ES-I3 (cell line): Measurements from ENCODE around the gene AHSA1.

Source experiments
- H3K36me3 ChIP-seq: 2 replicates; pipeline ENCODE4 v1.6.1; 2013; ENCODE audit warnings: mild to moderate bottlenecking, low read length, control low read depth, moderate library complexity; ENCODE audit not compliant: insufficient read depth
- H3K4me1 ChIP-seq: 2 replicates; pipeline ENCODE4 v1.6.1; 2013; ENCODE audit warnings: mild to moderate bottlenecking, control low read depth, low read length; ENCODE audit not compliant: insufficient read depth
- H3K9ac ChIP-seq: 2 replicates; pipeline ENCODE4 v1.6.1; 2013; ENCODE audit warnings: low read depth, mild to moderate bottlenecking, low read length, moderate library complexity
- H3K9me3 ChIP-seq: 2 replicates; pipeline ENCODE4 v1.6.1; 2013; ENCODE audit warnings: mild to moderate bottlenecking, low read length, moderate library complexity; ENCODE audit not compliant: control insufficient read depth, insufficient read depth

Gene AHSA1

DNA sequence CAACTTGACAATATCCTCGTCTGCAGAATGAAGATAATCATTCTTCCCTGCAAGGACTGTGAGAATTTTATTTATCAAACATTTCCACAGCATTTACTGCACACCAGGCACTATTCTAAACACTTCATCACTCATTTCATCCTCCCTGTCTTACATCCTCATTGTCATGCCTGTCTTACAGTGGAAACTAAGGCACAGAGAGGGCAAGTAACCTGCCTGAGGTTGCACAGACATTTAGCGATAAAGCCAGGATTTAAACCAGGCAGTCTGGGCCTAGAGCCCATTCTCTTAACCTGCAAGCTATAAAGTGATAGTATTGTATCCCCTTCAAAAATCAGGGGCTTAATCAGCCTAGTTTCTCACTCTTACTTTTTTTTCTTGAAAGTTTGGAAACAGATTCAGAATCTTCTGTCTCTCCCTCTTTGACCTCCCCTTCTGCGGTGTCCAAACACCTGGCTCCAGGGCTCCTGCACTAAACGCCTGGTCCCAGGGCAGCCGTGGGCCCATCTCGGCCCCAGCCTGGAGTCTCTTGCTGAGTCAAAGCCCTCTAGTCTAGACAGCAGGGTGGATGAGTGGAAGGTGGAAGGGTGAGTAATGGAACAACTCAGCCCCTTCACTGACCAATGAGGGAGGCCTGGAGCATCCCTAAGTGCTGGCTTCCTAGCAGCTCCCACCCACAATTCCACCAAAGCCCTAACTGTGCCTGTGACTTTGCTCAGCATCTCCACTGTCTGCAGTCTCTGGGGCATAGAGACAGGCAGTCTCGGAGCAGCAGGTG, 28.2 kb downstream of the AHSA1 start:
- Histone ChIP-seq H3K9me3 (no peaks in the 10 kb centered on the region), H3K4me1 (no peaks in the 10 kb centered on the region), H3K9ac (no peak overlapping the region), H3K36me3 (no peaks in the 10 kb centered on the region)

DNA sequence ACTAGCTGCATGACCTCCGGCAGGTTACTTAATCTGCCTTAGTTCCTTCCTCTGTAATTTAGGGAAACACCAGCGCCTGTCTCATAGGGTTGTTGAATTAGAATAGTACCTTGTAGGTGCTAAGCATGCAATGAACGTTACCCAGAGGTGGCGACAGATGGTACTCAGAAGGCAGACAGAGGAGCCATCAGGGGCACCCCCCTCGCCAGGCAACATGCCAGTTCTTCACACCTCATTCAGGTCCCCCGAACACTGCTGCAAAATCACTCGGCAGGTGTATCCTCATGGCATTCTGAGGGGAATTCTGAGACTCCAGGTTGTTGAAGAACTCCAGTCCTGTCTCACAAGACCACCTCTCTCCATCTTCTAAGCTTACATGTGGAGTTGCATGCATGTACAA, 30.7 kb downstream of the AHSA1 start:
- Histone ChIP-seq H3K9me3 (no peaks in the 10 kb centered on the region), H3K36me3 (no peaks in the 10 kb centered on the region), H3K4me1 (no peaks in the 10 kb centered on the region), H3K9ac (no peak overlapping the region)

DNA sequence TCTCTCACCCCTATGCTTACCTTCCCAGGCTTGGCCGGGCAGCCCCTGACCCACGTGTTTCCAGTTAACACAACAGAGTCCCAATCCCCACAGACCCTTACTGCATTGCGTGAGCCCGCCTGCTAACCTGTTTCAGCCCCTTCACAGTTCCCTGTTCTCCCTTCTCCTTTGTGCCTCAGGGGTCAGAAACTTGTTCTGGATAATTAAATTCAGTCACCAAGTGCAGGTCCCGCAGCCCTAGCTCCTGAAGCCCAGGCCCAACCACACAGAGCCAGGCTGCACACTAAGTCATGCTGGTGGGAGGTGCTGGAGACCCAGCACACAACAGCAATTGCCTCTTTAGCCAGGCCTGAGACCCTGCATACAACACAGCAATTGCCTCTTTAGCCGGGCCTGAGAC, 31.1 kb downstream of the AHSA1 start:
- Histone ChIP-seq H3K9ac (no peak overlapping the region), H3K4me1 (no peaks in the 10 kb centered on the region), H3K9me3 (no peaks in the 10 kb centered on the region), H3K36me3 (no peaks in the 10 kb centered on the region)

DNA sequence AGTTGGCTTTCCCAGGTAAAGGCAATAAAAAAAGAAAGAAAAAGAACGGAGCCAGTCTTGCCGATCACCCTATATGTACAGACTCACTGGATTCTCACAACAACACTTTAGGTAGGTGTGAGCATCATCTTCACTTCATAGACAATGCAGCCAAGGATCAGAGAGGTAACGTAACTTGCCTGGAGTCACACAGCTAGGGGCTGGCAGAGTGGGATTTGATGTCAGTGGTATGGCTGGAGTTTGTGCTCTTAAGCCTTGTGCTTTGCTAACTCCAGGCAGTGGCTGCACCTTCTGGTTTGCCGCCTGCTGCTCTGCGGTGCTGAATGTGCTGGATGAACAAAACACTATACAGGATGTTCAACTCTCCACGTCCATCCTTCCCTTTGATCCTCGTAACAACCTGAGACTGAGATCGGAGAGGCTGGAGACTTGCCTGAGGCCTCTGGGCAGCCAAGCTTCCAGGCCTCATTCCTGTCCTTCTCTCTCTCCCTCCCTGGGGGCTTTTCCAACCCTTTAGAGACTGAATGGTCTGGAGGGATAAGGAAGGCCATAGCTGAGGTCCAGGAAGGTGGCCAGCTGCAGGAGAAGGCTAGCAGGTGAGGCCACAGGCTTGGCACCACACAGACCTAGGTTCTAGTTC, 32.6 kb downstream of the AHSA1 start:
- H3K9me3 ChIP-seq, result no peaks in the 10 kb centered on the region
- H3K4me1 ChIP-seq, result no peaks in the 10 kb centered on the region
- no peaks in the 10 kb centered on the region for H3K36me3 ChIP-seq
- H3K9ac ChIP-seq, result no peak overlapping the region

DNA sequence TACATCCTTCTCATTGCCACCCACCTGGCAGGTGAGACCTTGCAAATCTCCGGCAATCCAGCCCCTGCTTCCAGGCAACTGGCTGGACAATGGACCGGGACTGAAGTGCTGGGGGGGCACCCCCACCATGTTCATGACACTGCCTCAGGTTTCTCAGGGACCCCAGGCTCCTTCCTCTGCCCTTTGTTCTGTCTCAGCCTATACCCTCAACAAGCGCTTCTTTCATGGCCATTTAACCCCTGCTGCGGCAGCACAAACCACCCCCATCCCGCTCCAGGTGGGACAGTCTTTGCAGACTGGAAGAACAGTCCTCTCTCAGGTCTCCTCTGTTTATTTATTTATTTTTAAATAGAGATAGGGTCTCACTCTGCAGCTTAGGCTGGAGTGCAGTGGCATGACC, 33.2 kb downstream of the AHSA1 start:
- no peak overlapping the region for H3K9ac ChIP-seq
- H3K9me3 ChIP-seq, result no peaks in the 10 kb centered on the region
- H3K36me3 ChIP-seq, result no peaks in the 10 kb centered on the region
- no peaks in the 10 kb centered on the region for H3K4me1 ChIP-seq

DNA sequence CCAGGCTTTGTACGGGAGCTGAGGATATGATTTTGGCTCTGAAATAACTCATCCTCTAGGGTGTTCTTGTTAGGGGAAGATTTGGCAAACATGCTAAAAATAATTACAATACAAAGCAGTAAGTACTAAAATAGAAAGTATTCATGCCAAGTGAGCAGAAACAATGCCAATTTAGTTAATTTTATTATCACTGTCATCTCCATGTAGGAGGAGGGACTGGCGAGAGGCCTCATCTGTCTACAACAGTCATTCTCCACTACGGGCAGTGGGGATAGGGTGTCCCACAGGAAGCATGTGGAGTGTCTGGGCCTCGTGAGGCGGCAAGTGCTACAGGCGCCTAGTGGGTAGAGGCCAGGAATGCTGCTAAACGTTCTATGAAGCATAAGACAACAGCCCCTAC, 37.4 kb downstream of the AHSA1 start:
- Histone ChIP-seq H3K4me1 (no peaks in the 10 kb centered on the region), H3K9ac (no peak overlapping the region), H3K9me3 (no peaks in the 10 kb centered on the region), H3K36me3 (no peaks in the 10 kb centered on the region)

DNA sequence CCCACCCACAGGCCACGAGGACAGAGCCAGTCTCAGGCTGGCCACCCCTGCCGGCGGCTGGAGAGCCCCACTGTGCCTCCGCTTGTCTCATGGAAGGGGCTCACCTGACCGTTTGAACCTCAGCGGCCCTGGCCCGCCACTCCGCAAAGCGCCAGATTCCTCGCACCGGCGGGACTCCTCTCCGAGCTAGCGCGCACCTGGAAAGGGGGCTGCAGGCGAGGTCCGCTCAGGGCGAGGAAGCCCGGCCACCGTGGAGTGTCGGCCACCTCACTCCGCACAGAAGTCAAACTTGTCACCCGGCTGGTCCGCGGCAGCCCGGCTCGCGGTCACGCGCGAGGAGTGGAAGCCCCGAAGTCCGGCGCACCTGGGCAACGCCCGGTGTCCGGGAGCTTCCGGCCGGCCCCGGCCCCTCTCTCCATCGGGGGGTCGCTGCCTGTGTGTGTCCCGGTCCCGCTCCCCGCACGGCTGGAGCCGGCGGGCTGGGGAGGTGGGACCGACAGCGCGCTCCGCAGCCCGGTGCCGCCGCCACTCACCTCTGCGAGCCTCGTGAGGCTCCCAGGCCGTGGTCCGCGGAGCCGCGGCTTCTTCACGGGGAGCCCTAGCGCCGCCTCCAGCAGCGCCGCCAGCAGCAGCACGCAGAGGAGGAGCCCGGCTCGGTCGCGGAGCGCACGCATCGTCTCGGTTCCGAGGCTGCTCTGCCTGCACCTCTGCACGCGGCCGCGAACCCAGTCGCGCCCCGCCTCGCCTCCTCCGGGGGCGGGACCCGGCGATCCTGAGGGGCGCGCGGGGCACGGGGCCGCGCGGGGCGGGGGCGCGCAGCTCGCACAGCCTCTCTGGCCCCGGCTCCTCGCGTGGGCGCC, 40.5 kb downstream of the AHSA1 start, which contains the start of gene ISM2:
Gene ISM2, minus strand, starts transcription at position 697 of the 860 bp plus-strand sequence. Its CDS starts 23 bp downstream, at position 674.
- Histone ChIP-seq H3K4me1 (no peaks in the 10 kb centered on the region), H3K9me3 (no peaks in the 10 kb centered on the region), H3K9ac (peak within 1 kb of the TSS; percentile 74), H3K36me3 (no peaks in the 10 kb centered on the region; the same call in 1 of the 2 replicates)

DNA sequence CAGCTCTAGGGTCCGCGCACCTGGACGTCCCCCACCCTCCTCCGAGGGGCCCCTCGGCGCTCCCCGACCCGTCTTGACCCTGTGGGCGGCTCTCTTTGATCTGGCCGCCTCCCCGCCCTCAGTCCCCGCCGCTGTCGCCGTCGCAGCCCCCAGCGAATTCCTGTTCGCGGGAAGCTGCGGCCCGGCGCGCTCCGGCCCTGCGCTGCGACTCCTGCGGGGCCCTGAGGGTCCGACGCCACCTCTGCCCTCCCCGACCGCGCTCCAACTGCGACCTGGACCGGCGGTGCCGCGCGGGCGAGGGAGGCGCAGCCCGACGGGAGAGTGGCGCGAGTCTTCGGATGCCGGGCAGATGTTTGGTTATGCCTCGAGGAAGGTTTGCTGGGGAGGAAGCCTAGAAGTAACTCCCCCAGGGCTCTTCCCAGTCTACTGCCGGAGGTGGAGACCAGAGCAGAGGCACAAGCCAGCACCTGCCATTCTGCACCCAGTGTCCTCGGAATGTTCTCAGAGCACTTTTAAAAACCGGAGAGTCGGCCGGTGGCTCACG, 41.2 kb downstream of the AHSA1 start:
- Histone ChIP-seq H3K4me1 (no peaks in the 10 kb centered on the region), H3K9me3 (no peaks in the 10 kb centered on the region), H3K36me3 (no peaks in the 10 kb centered on the region; the same call in 1 of the 2 replicates), H3K9ac (peak overlapping the region; percentile 74)

DNA sequence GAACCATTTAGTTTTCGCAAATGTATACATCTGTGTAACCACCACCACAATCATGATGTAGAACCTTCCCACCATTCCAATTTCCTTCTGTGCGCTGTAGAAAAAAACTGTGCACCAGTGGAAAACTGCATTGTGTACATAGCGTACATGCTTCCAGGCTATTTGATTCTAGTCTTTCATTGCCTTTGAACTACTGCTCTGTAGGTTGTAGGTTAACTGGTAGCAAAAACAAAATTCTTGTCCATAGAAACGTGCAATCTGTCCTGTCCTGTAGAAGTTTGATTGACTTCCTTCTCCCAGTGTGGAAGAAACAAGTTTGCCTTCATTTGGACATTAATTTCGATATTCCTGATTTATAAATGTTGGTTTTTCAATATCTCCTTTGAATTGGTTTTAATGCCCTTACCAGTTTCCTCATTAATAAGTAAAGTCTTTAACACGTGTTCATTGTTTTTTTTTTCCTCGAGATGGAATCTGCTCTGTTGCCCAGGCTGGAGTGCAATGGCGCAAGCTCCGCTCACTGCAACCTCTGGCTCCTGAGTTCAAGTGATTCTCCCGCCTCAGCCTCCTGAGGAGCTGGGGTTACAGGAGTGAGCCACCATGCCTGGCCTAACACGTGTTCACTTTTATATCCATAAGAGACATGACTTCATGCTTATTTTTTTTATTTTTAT, 44.4 kb downstream of the AHSA1 start:
- H3K9me3 ChIP-seq, result no peaks in the 10 kb centered on the region
- no peaks in the 10 kb centered on the region for H3K4me1 ChIP-seq
- H3K9ac ChIP-seq, result no peak overlapping the region
- no peaks in the 10 kb centered on the region; the same call in 1 of the 2 replicates for H3K36me3 ChIP-seq

DNA sequence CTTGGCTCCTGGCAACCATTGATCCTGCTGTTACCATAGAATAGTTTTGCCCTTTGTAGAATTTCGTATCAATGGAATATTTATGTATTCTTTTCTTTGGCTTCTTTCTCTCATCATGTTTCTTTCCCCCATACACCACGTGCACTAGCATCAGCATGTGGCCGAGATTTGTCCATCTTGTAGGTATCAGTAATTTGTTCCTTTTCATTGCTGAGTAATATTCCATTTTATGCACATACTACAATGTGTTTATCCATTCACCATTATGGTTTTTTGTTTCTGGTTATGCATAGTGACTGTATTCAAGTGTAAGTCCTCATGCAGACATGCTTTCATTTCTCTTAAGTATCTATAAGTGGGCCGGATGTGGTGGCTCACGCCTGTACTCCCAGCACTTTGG, 45.2 kb downstream of the AHSA1 start:
- Histone ChIP-seq H3K4me1 (no peaks in the 10 kb centered on the region), H3K36me3 (no peaks in the 10 kb centered on the region; the same call in 1 of the 2 replicates), H3K9ac (no peak overlapping the region), H3K9me3 (no peaks in the 10 kb centered on the region)

DNA sequence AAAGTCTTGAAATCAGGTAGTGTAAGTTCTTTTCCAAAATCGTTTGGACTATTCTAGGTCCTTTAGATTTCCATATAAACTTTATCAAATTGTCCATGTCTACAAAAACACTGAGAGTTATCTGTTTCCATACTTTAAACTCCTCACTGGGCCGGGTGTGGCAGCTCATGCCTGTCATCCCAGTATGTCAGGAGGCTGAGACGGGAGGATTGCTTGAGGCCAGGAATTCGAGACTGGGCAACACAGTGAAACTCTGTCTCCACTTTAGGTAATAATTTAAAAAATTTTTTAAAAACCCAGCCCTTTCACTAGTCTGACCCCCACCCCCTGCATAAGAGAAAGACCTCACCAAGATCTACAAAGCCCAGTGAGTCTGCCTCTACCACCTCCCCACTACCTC, 47.1 kb downstream of the AHSA1 start:
- Histone ChIP-seq H3K36me3 (no peaks in the 10 kb centered on the region; the same call in 1 of the 2 replicates), H3K9ac (no peak overlapping the region), H3K9me3 (no peaks in the 10 kb centered on the region), H3K4me1 (no peaks in the 10 kb centered on the region)

DNA sequence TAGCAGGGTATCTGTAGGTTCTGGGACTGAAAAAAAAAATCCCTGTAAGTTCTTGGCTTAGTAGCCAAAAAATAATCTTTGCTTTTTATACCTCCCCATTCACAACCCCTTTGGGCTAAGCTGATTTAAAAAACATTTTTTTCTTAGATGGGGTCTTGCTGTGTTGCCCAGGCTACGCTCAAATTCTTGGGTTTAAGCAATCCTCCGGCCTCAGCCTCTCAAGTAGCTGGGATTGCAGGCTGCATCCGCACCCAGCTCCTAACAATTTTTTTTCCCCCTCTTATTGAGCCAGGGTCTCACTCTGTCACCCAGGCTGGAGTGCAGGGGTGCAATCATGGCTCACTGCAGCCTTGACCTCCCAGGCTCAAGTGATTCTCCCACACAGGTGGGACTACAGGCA, 49.9 kb downstream of the AHSA1 start:
- H3K9me3 ChIP-seq, result no peaks in the 10 kb centered on the region
- no peak overlapping the region for H3K9ac ChIP-seq
- peaks cover 5% of the 10 kb centered on the region for H3K36me3 ChIP-seq
- no peaks in the 10 kb centered on the region for H3K4me1 ChIP-seq

DNA sequence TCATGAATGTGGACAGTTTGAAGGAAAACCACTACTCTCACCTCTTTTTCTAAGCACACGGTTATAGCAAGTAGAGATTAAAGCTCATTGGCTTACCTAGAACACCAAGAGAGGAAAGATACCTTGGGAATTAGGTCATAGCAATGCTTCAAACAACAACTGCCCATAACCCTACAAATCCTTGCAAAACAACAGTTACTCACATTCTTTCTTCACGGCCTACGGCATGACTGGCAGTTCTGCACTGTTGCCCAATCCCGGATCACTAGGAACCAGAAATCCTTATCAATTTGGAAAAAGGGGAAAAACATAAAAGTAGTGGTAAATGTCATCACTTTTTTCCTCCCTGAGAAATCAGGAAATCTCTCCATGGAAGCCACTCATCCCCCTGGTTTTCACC, 50.4 kb downstream of the AHSA1 start:
- no peak overlapping the region for H3K9ac ChIP-seq
- no peaks in the 10 kb centered on the region for H3K9me3 ChIP-seq
- H3K36me3 ChIP-seq, result peaks cover 5% of the 10 kb centered on the region
- H3K4me1 ChIP-seq, result no peaks in the 10 kb centered on the region

DNA sequence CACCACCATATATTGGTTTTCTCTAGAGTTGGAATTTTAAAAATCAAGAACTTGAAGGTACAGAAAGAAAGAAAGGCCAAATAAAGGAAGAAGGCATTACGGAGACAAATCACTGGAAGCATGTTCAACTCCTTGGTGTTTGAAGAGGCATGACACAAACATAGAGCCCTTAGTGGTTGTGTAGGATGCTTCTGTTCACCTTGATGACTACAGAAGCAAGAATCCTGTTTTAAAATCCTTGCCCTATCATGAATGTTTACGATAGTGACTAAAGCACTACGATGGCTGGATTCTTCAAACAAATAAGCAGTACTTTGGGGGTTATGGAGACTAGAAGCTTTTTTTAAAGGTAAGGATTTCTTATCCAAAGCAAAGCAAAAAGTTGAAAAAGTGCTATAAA, 51.0 kb downstream of the AHSA1 start:
- no peaks in the 10 kb centered on the region for H3K4me1 ChIP-seq
- H3K36me3 ChIP-seq, result peaks cover 5% of the 10 kb centered on the region; the same call in 1 of the 2 replicates
- no peaks in the 10 kb centered on the region for H3K9me3 ChIP-seq
- H3K9ac ChIP-seq, result no peak overlapping the region
